HG02981 (cell line): ENCODE results near the gene SNF8.

Experiments
- ATAC-seq: cut with Tn5 transposase; IDR thresholded peaks from one replicate; pipeline ENCODE4 v1.9.1; 2021; ENCODE audit warnings: mild to moderate bottlenecking, moderate library complexity; ENCODE audit not compliant: unreplicated experiment

SNF8 gene

DNA sequence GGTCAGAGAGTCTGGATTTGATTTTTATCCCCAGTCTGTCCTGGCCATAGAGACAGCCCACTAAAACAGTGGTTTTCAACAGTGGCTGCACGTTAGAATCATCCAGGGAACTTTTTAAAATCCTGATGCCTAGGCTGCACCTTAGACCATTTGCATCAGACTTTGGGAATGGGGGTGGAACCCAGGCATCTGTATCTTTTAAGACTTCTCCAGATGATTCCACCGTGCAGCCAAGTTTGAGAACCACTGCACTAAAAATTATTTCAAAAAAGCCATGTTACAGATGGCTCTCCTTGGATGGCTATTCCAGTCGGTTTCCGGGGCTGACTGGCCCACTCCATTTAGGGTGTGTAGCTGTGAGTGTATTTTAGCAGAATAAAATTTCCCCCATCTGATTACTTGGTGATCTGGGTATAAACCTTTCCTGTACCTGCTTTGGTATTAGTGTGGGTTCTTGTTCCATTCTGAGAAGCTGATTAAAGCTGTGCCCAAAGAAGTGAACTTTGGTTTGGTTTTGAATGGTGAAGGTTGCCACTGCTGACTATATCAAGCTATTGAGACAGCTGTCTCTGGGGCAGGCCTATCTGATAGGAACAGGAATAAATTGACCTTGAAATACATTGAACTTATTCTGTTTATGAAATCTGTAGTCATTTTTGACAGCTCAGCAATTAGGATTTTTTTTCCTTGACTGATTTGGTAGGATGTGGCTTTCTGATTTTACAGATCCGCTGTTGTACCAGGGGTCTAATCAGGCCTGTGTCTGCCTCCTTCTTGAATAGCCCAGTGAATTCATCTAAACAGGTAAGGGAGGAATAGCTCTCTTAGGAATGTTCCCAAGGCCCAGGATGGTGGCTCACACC lies 50.8 kb downstream of the SNF8 start:
- no peak for ATAC-seq

DNA sequence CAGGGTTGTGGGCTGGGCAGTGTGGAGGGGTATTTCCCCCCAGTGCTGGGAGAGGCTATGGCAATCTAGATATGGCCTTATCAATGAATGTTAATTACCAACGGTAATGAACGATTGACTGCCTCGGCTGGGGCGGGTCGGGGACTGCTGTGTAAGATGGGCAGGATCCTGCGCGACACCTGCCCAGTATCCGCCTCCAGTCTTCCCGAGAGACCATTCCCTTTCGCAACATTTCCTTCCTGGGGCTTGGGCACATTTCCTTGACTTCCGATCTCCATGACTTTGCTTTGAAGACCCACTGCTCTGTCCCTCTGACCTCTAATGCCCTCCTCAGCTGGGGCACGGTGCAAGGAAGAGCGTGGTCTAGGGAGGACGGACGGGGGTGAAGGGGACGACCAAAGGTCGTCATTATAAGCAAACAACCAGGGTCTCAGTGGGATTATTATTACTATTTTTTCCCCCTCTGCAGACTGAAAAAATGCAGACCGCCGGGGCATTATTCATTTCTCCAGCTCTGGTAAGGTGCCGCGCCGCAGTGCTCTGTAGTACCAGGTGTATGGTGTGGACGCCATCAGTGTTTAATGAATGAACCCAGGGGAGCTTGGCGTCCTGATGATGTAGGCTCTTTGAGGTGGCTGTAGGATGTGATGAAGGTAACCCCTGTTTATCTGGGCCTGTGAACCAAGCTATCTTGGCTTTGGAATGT lies 51.5 kb downstream of the SNF8 start:
- ATAC-seq, result no peak

DNA sequence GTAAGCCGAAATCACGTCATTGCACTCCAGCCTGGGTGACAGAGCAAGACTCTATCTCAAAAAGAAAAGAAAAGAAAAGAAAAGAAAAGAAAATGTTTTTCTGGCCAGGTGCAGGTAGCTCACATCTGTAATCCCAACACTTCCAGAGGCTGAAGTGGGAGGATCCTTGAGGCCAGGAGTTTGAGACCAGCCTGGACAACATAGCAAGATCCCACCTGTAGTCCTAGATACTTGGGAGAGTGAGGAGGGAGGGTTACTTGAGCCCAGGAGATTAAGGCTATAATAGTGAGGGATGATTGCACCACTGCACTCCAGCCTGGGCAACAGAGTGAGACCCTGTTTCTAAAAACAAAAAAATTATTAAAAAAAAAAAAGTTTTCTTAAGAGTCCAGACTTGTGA lies 54.6 kb downstream of the SNF8 start:
- ATAC-seq, result no peak

DNA sequence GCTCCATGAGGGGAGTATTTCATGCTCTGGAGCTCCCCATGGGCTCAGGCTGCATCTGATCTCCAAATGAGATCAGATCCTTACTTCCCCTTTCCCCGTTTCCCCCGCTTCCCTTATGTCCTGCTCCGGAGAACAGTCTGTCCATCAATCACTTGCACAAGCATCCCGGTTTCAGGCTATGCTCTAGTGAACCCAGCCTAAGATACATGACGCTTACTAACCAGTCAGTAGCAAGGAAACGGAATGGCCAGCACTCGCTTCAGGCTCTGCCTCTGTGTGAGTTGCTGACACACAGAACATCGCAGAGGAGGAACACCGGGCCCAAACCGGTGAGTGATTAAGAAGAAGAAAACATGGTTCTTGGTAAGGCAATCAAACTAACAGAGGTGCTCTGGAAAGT lies 61.5 kb downstream of the SNF8 start:
- ATAC-seq, result no peak

DNA sequence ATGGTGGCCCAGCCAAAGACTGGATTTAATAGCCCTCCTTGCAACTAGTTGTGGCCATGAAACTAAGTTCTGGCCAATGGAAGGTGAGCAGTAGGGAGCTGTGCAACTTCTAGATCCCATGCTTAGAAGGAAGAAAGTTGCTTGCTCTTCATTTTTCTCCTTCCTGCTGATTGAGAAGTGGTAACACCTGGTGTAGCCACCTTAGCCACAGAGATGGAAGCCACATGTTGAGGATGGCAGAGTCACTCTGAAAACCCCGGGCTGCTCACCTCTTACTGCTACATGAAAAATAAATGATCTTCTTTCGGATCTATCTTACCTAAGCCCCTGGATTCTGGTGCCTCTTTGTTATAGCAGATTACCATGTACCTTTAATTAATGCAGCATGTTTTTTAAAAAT lies 62.4 kb downstream of the SNF8 start:
- no peak for ATAC-seq
